Esophagus muscularis mucosa (tissue), 3 donors: ENCODE results near the gene SNX14.

ENCODE experiments used
- CTCF ChIP-seq, 3 experiments: fragments of 200-600 bp in 2 of 3; fragments of 450-650 bp in 1 of 3; sonication (generic) in 2 of 3; IDR thresholded peaks; one replicate each; pipeline ENCODE4 v1.5.1; 2017 to 2019; ENCODE audit warnings: antibody characterized with exemption in 3 of 3, mild to moderate bottlenecking in 2 of 3, moderate library complexity in 1 of 3
- POLR2A ChIP-seq: fragments of 450-650 bp; IDR thresholded peaks from one replicate; pipeline ENCODE4 v1.6.1; 2017; ENCODE audit warnings: antibody characterized with exemption, moderate library complexity, mild to moderate bottlenecking, low read depth

GRCh38 chr6:85569323-85569722, 24.3 kb downstream of the SNX14 start:
- TF ChIP-seq CTCF (IDR thresholded peaks at IDR 0.05) (no peak), POLR2A (no peak)
